H9 (cell line): Measurements from ENCODE around the gene ANKRD2. TPM values are rescaled to one million over a fixed set of nuclear protein-coding genes. Genes with fewer than 3 reads are reported as not detected.

Experiments
- DNase-seq: peaks from one replicate; pipeline ENCODE4 v3.0.0-alpha.2; 2017
- H2AFZ ChIP-seq: one replicate; pipeline ENCODE4 v1.6.1; 2013; ENCODE audit warnings: mild to moderate bottlenecking, low read length, control low read depth, moderate library complexity
- H2AK5ac ChIP-seq: 2 replicates; pipeline ENCODE4 v1.6.1; 2013; ENCODE audit warnings: low read length, control low read depth, mixed read lengths; ENCODE audit not compliant: insufficient read length
- H2BK120ac ChIP-seq: one replicate; pipeline ENCODE4 v1.6.1; 2013; ENCODE audit warnings: low read depth, mild to moderate bottlenecking, low read length, control low read depth, inconsistent platforms; ENCODE audit not compliant: poor library complexity, severe bottlenecking
- H2BK12ac ChIP-seq: 2 replicates; pipeline ENCODE4 v1.6.1; 2013; ENCODE audit warnings: low read length, control low read depth, mixed read lengths, low read depth; ENCODE audit not compliant: insufficient read length
- H2BK15ac ChIP-seq: 2 replicates; pipeline ENCODE4 v1.6.1; 2013; ENCODE audit warnings: low read depth, low read length, control low read depth
- H2BK20ac ChIP-seq: one replicate; pipeline ENCODE4 v1.6.1; 2013; ENCODE audit warnings: low read depth, mild to moderate bottlenecking, low read length, control low read depth, inconsistent platforms; ENCODE audit not compliant: poor library complexity, severe bottlenecking
- H2BK5ac ChIP-seq: 2 replicates; pipeline ENCODE4 v1.6.1; 2013; ENCODE audit warnings: low read length, control low read depth, mixed read lengths; ENCODE audit not compliant: insufficient read length
- H3K14ac ChIP-seq: 2 replicates; pipeline ENCODE4 v1.6.1; 2013; ENCODE audit warnings: low read length, control low read depth; ENCODE audit not compliant: insufficient read depth
- H3K18ac ChIP-seq: 2 replicates; pipeline ENCODE4 v1.6.1; 2013; ENCODE audit warnings: low read depth, mild to moderate bottlenecking, mixed read lengths, low read length, control low read depth; ENCODE audit not compliant: insufficient read length
- H3K23ac ChIP-seq: 2 replicates; pipeline ENCODE4 v1.6.1; 2013; ENCODE audit warnings: low read length, control low read depth, mixed read lengths, low read depth; ENCODE audit not compliant: insufficient read length
- H3K23me2 ChIP-seq: 2 replicates; pipeline ENCODE4 v1.6.1; 2013; ENCODE audit warnings: low read depth, mild to moderate bottlenecking, mixed read lengths, low read length, control low read depth; ENCODE audit not compliant: insufficient read length, poor library complexity, severe bottlenecking
- H3K27ac ChIP-seq: 2 replicates; pipeline ENCODE4 v1.5.1; 2013; ENCODE audit warnings: low read length, control low read depth, mixed read lengths, low read depth; ENCODE audit not compliant: insufficient read length
- H3K27me3 ChIP-seq: 2 replicates; pipeline ENCODE4 v1.6.1; 2013; ENCODE audit warnings: low read length, control low read depth, inconsistent platforms; ENCODE audit not compliant: insufficient read depth
- H3K4ac ChIP-seq: 2 replicates; pipeline ENCODE4 v1.6.1; 2013; ENCODE audit warnings: low read depth, mild to moderate bottlenecking, control low read depth, inconsistent platforms, low read length, moderate library complexity
- H3K4me1 ChIP-seq: 2 replicates; pipeline ENCODE4 v1.6.1; 2013; ENCODE audit warnings: low read length, control low read depth, inconsistent platforms; ENCODE audit not compliant: insufficient read depth
- H3K4me2 ChIP-seq: 2 replicates; pipeline ENCODE4 v1.6.1; 2013; ENCODE audit warnings: low read length, control low read depth, mixed read lengths; ENCODE audit not compliant: insufficient read length, insufficient read depth
- H3K56ac ChIP-seq: 2 replicates; pipeline ENCODE4 v1.6.1; 2013; ENCODE audit warnings: low read depth, mild to moderate bottlenecking, mixed read lengths, low read length, control low read depth; ENCODE audit not compliant: insufficient read length
- H3K79me1 ChIP-seq: 2 replicates; pipeline ENCODE4 v1.6.1; 2013; ENCODE audit warnings: low read depth, mild to moderate bottlenecking, moderate library complexity, low read length, control low read depth, inconsistent platforms; ENCODE audit not compliant: insufficient read depth, poor library complexity, severe bottlenecking
- H3K79me2 ChIP-seq: 2 replicates; pipeline ENCODE4 v1.6.1; 2013; ENCODE audit warnings: low read length, control low read depth, inconsistent platforms; ENCODE audit not compliant: insufficient read depth
- H3K9ac ChIP-seq: 2 replicates; pipeline ENCODE4 v1.6.1; 2013; ENCODE audit warnings: low read length, control low read depth, mixed read lengths; ENCODE audit not compliant: insufficient read length; ENCODE audit errors: extremely low read depth
- H3K9me3 ChIP-seq: one replicate; pipeline ENCODE4 v1.6.1; 2013; ENCODE audit warnings: low read depth, low read length, inconsistent platforms; ENCODE audit not compliant: control insufficient read depth
- H3T11ph ChIP-seq: one replicate; pipeline ENCODE4 v1.6.1; 2013; ENCODE audit warnings: mild to moderate bottlenecking, low read length, control low read depth, inconsistent platforms
- H4K20me1 ChIP-seq: one replicate; pipeline ENCODE4 v1.6.1; 2013; ENCODE audit not compliant: control insufficient read depth, insufficient read length, insufficient read depth
- H4K5ac ChIP-seq: 2 replicates; pipeline ENCODE4 v1.6.1; 2013; ENCODE audit warnings: low read depth, mild to moderate bottlenecking, mixed read lengths, low read length, control low read depth; ENCODE audit not compliant: insufficient read length
- H4K8ac ChIP-seq: replicated peaks from 2 replicates; pipeline ENCODE4 v1.6.1; 2013; ENCODE audit warnings: low read length, control low read depth, mixed read lengths, low read depth; ENCODE audit not compliant: insufficient read length
- H4K91ac ChIP-seq: 2 replicates; pipeline ENCODE4 v1.6.1; 2013; ENCODE audit warnings: low read depth, mild to moderate bottlenecking, moderate library complexity, mixed read lengths, low read length, control low read depth; ENCODE audit not compliant: insufficient read length
- H3K27ac Mint-ChIP-seq, 3 experiments: 2 replicates in 2 of 3; 3 replicates in 1 of 3; pipeline ENCODE4 v1.8.0; 2020 to 2021; ENCODE audit warnings: mixed read lengths in 3 of 3, mild to moderate bottlenecking in 1 of 3, moderate library complexity in 1 of 3
- H3K27me3 Mint-ChIP-seq: 2 replicates; pipeline ENCODE4 v1.8.0; 2021; ENCODE audit warnings: low read depth, mild to moderate bottlenecking, moderate library complexity, mixed read lengths
- H3K36me3 Mint-ChIP-seq, 3 experiments: 2 replicates in 2 of 3; 3 replicates in 1 of 3; pipeline ENCODE4 v1.8.0; 2020 to 2021; ENCODE audit warnings: low read depth in 3 of 3, mixed read lengths in 3 of 3; ENCODE audit not compliant: insufficient read depth in 1 of 3
- H3K4me1 Mint-ChIP-seq, 2 experiments: 2 replicates each; pipeline ENCODE4 v1.8.0; 2020; ENCODE audit warnings: mixed read lengths in 2 of 2
- H3K4me3 Mint-ChIP-seq, 2 experiments: 2 replicates in 1 of 2; 3 replicates in 1 of 2; pipeline ENCODE4 v1.8.0; 2020 to 2021; ENCODE audit warnings: mild to moderate bottlenecking in 2 of 2, mixed read lengths in 2 of 2, moderate library complexity in 1 of 2
- H3K9me3 Mint-ChIP-seq, 2 experiments: 2 replicates in 1 of 2; 3 replicates in 1 of 2; pipeline ENCODE4 v1.8.0; 2020; ENCODE audit warnings: mild to moderate bottlenecking in 2 of 2, mixed read lengths in 2 of 2, moderate library complexity in 1 of 2
- WGBS: extraction: QIAGEN DNeasy Blood & Tissue Kit; methylation state at CpG from one replicate; pipeline ENCODE4 v1.1.7; 2013; ENCODE audit warnings: missing lambda C conversion rate, low lambda C conversion rate, mixed read lengths; ENCODE audit not compliant: insufficient read length; ENCODE audit errors: extremely low coverage; 5-methylcytosine and 5-hydroxymethylcytosine counted together
- total RNA-seq: library from RNA; stranded (reverse); gene quantifications from 2 replicates; pipeline ENCODE4 v1.2.1, GENCODE V29; 2021
- TF ChIP-seq, protein P1 (sequence below): fragments of 200-600 bp; sonication (generic); conservative IDR thresholded peaks from 3 replicates; pipeline ENCODE4 v1.8.0; 2021; ENCODE audit warnings: antibody characterized with exemption, mild to moderate bottlenecking

ANKRD2 gene
- total RNA-seq, 1 experiment from 2014 or later = not detected

DNA sequence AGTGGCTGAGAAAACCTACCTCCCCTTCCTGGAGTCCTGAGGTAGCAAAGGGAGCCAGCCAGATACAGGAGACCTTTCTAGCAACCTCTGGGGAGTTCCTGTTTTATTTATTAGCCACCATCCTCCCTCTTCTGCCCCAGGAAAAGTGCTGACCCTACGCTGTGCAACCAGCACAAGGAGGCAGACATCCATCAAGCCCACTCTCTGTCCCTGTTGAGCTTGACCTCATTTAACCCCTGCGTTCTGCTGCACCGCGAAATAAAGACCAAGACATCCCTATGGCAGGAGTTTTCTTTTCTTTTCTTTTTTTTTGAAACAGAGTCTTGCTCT lies 25.3 kb upstream of the ANKRD2 start:
- peaks cover 5% of the 10 kb centered on the region; the same call in 1 of the 2 replicates for H3K4me1 ChIP-seq
- no peaks in the 10 kb centered on the region; the same call in 1 of the 2 replicates for H3K79me2 ChIP-seq
- TF ChIP-seq, protein P1, sequence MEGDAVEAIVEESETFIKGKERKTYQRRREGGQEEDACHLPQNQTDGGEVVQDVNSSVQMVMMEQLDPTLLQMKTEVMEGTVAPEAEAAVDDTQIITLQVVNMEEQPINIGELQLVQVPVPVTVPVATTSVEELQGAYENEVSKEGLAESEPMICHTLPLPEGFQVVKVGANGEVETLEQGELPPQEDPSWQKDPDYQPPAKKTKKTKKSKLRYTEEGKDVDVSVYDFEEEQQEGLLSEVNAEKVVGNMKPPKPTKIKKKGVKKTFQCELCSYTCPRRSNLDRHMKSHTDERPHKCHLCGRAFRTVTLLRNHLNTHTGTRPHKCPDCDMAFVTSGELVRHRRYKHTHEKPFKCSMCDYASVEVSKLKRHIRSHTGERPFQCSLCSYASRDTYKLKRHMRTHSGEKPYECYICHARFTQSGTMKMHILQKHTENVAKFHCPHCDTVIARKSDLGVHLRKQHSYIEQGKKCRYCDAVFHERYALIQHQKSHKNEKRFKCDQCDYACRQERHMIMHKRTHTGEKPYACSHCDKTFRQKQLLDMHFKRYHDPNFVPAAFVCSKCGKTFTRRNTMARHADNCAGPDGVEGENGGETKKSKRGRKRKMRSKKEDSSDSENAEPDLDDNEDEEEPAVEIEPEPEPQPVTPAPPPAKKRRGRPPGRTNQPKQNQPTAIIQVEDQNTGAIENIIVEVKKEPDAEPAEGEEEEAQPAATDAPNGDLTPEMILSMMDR = no peak
- H3K27me3 ChIP-seq = no peaks in the 10 kb centered on the region
- no peak overlapping the region; the same call in 1 of the 2 replicates for H3K14ac ChIP-seq
- no peak overlapping the region for H2BK5ac ChIP-seq
- no peak overlapping the region for H3K9ac ChIP-seq
- Mint-ChIP-seq H3K4me3 (no peak overlapping the region), H3K36me3 (no peaks in the 10 kb centered on the region; a peak in 1 of 7 replicates), H3K4me1 (peaks cover 37 to 49% of the 10 kb centered on the region in 2 experiments), H3K27ac (peak overlapping the region in 1 of 3 experiments; percentile 9; a peak in 1 of 7 replicates), H3K27me3 (no peaks in the 10 kb centered on the region), H3K9me3 (no peaks in the 10 kb centered on the region)
- no peak overlapping the region for H2BK12ac ChIP-seq
- H3K23me2 ChIP-seq = no peaks in the 10 kb centered on the region
- H4K8ac ChIP-seq = no peak overlapping the region
- no peak overlapping the region for H4K91ac ChIP-seq
- no peak overlapping the region for H2AFZ ChIP-seq
- no peak overlapping the region for H2AK5ac ChIP-seq
- no peak overlapping the region for H3K18ac ChIP-seq
- no peak overlapping the region for H3K23ac ChIP-seq
- no peaks in the 10 kb centered on the region for H3K9me3 ChIP-seq
- no peak overlapping the region for H3K56ac ChIP-seq
- H3K4me2 ChIP-seq = no peak overlapping the region
- no peak overlapping the region for H3K4ac ChIP-seq
- H4K20me1 ChIP-seq = no peaks in the 10 kb centered on the region
- no peak for DNase-seq
- no peaks in the 10 kb centered on the region for H3K79me1 ChIP-seq
- H2BK20ac ChIP-seq = no peak overlapping the region
- no peak overlapping the region for H2BK15ac ChIP-seq
- no peak overlapping the region for H2BK120ac ChIP-seq
- no peak overlapping the region for H3K27ac ChIP-seq
- H3T11ph ChIP-seq = no peak overlapping the region
- WGBS = no CpG with 5 or more reads among the region's 4 CpGs
- H4K5ac ChIP-seq = no peak overlapping the region
